A549 (cell line): ENCODE measurements around the gene KCNMA1. TPM values are rescaled to one million over a fixed set of nuclear protein-coding genes. Genes with fewer than 3 reads are reported as not detected.

ENCODE experiments used
- ATAC-seq, 2 experiments: fragments of 200-7000 bp in 1 of 2; fragments of >200 bp in 1 of 2; cut with Nextera tagmentation in 1 of 2; cut with Tn5 transposase in 1 of 2; 3 replicates each; pipeline versions ENCODE4 v1.8.0 to v1.9.1; 2018 to 2020; ENCODE audit warnings: mild to moderate bottlenecking in 1 of 2, moderate library complexity in 1 of 2
- CTCF ChIA-PET: fragments of 300-600 bp; sonication (Branson Sonifier 250); formaldehyde crosslinking; extraction: SDS; loops from one replicate; lab custom pipeline; 2021; ENCODE audit warnings: antibody characterized with exemption, inconsistent platforms; lab: Yijun Ruan, JAX
- POLR2A ChIA-PET: fragments of 350-600 bp; formaldehyde crosslinking; extraction: SDS; loops from one replicate; lab custom pipeline; 2021; ENCODE audit warnings: antibody characterized with exemption, inconsistent platforms; lab: Yijun Ruan, JAX
- DNase-seq, 2 experiments: peaks; one replicate each; pipeline versions ENCODE4 v3.0.0 to v3.0.0-alpha.2; 2011 to 2016; ENCODE audit warnings: low read depth in 1 of 2, low spot score in 1 of 2
- FAIRE-seq: peaks from 2 replicates; lab custom pipeline; 2011; peaks lifted over from hg19 to GRCh38; lab: Jason Lieb, UNC
- H3K27ac ChIP-seq, 2 experiments: fragments of >200 bp; sonication (Bioruptor Twin); formaldehyde crosslinking; 3 replicates each; pipeline ENCODE4 v1.5.1; 2016 to 2017
- H3K4me1 ChIP-seq: fragments of >200 bp; sonication (Bioruptor Twin); formaldehyde crosslinking; 3 replicates; pipeline ENCODE4 v1.6.1; 2016
- H3K4me2 ChIP-seq: fragments of >200 bp; sonication (Bioruptor Twin); formaldehyde crosslinking; 3 replicates; pipeline ENCODE4 v1.6.1; 2016
- H3K4me3 ChIP-seq: fragments of >200 bp; sonication (Bioruptor Twin); formaldehyde crosslinking; 3 replicates; pipeline ENCODE4 v1.5.1; 2016
- H3K9me3 ChIP-seq: fragments of >200 bp; sonication (Bioruptor Twin); formaldehyde crosslinking; 3 replicates; pipeline ENCODE4 v1.6.1; 2016
- CHD4 ChIP-seq: fragments of 200-600 bp; sonication (generic); IDR thresholded peaks from 2 replicates; pipeline ENCODE4 v1.6.1; 2016; ENCODE audit warnings: antibody characterized with exemption, mild to moderate bottlenecking, borderline replicate concordance
- EHMT2 ChIP-seq: fragments of 200-600 bp; sonication (generic); IDR thresholded peaks from 2 replicates; pipeline ENCODE4 v1.6.1; 2016; ENCODE audit warnings: antibody characterized with exemption, low read depth, mild to moderate bottlenecking, moderate library complexity
- GATA3 ChIP-seq: IDR thresholded peaks from 2 replicates; pipeline ENCODE4 v1.6.1; 2012; ENCODE audit warnings: borderline replicate concordance
- HMGXB4 ChIP-seq: fragments of 250-450 bp; sonication (Bioruptor Pico); IDR thresholded peaks from 2 replicates; pipeline ENCODE4 v1.5.0; 2021; ENCODE audit warnings: mild to moderate bottlenecking, moderate library complexity, borderline replicate concordance
- JUNB ChIP-seq: fragments of >200 bp; sonication (Bioruptor Twin); formaldehyde crosslinking; IDR thresholded peaks from 2 replicates; pipeline ENCODE4 v1.6.1; 2016
- MAZ ChIP-seq: fragments of 150-350 bp; IDR thresholded peaks from 2 replicates; pipeline ENCODE4 v1.6.1; 2014; ENCODE audit warnings: antibody characterized with exemption, low read depth, low read length, borderline replicate concordance
- PHF8 ChIP-seq: fragments of 200-600 bp; sonication (generic); IDR thresholded peaks from 2 replicates; pipeline ENCODE4 v1.6.1; 2016; ENCODE audit warnings: low read depth, mild to moderate bottlenecking, antibody characterized with exemption, moderate library complexity, borderline replicate concordance
- RAD21 ChIP-seq, 2 experiments: fragments of >200 bp in 1 of 2; sonication (Bioruptor Twin) in 1 of 2; formaldehyde crosslinking in 1 of 2; IDR thresholded peaks in 1 of 2; conservative IDR thresholded peaks in 1 of 2; 2 replicates in 1 of 2; 3 replicates in 1 of 2; pipeline ENCODE4 v1.6.1; 2012 to 2018; ENCODE audit warnings: inconsistent platforms in 1 of 2
- USF2 ChIP-seq: fragments of 450-650 bp; IDR thresholded peaks from 2 replicates; pipeline ENCODE4 v1.6.1; 2014; ENCODE audit warnings: antibody characterized with exemption
- ZFP36 ChIP-seq: fragments of 450-650 bp; IDR thresholded peaks from 2 replicates; pipeline ENCODE4 v1.6.1; 2014; ENCODE audit warnings: borderline replicate concordance; ENCODE audit not compliant: partially characterized antibody
- WGBS: methylation state at CpG from one replicate; pipeline ENCODE4 v1.1.6; 2017; ENCODE audit errors: missing lambda C conversion rate; 5-methylcytosine and 5-hydroxymethylcytosine counted together
- polyA plus RNA-seq, 4 experiments: library from polyadenylated mRNA; depleted of rRNA in 3 of 4; stranded (reverse); fragments of >200 nt; fragmentation: RNase III in 1 of 4; extraction: RNeasy Plus Mini Kit Qiagen cat#74134 plus additional on column Dnase treatment in 1 of 4; gene quantifications; 2 replicates in 3 of 4; 3 replicates in 1 of 4; pipeline ENCODE4 v1.2.3, GENCODE V29; 2011 to 2017
- TF ChIP-seq, protein P1 (sequence below): IDR thresholded peaks from 2 replicates; pipeline ENCODE4 v1.6.1; 2012; ENCODE audit warnings: low read depth, borderline replicate concordance
- TF ChIP-seq, protein P2 (sequence below): IDR thresholded peaks from 2 replicates; pipeline ENCODE4 v1.6.1; 2012
- TF ChIP-seq, protein P3 (sequence below): fragments of 150-350 bp; IDR thresholded peaks from 2 replicates; pipeline ENCODE4 v1.6.1; 2014; ENCODE audit warnings: low read depth, mild to moderate bottlenecking, low read length

The KCNMA1 gene
- polyA plus RNA-seq, 2 of the 4 experiments (the other 2 are of a cell fraction) = 14.9 to 30.6 TPM

- TF ChIP-seq, protein P1, sequence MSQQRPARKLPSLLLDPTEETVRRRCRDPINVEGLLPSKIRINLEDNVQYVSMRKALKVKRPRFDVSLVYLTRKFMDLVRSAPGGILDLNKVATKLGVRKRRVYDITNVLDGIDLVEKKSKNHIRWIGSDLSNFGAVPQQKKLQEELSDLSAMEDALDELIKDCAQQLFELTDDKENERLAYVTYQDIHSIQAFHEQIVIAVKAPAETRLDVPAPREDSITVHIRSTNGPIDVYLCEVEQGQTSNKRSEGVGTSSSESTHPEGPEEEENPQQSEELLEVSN = no peak
Measured at GRCh38 chr10:77289790-77290189, 347.8 kb downstream of the KCNMA1 start (continued).

DNA sequence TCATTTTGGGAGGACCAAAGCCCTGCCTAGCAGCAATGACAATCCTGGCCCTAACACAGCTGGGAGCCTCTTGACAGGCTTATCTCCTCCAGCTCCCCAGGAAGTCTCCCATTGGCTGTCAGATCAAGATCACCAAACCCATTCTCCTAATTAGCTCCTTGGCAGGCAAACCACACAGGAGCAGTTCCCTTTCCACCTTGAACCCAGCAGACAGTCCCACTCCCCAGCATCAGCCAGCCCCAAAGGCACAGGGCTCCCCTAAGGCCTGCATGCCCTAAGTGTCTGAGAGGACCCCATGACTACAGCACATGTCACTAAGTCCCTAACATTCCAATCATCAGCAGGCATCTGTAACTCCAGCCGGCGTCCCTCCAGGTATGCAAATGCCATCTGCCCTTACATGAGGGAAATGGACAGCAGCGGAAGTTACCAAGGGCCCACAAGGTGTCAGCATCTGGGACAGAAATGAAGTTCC, 348.5 kb downstream of the KCNMA1 start:
- Histone ChIP-seq H3K4me1 (peaks cover 62% of the 10 kb centered on the region), H3K4me2 (no peak overlapping the region), H3K27ac (peak overlapping the region; percentile 2 to 31; a peak in 4 of 6 replicates), H3K4me3 (no peak overlapping the region), H3K9me3 (no peaks in the 10 kb centered on the region)
- POLR2A ChIA-PET = no interaction called here
- no peak for FAIRE-seq
- CTCF ChIA-PET = interaction anchor here (0.8 to 2.2 kb wide), 4 partner anchors 9 to 355 kb away, joined by 3 to 6 read pairs (median 4); no protein-coding TSS in a partner anchor
- no peak for DNase-seq
- WGBS = 90% methylated on average over 3 of the region's 3 CpGs
- no peak for TF ChIP-seq MAZ
- TF ChIP-seq JUNB = no peak
- TF ChIP-seq HMGXB4 (CRISPR knock-in tag) = no peak
- TF ChIP-seq PHF8 = no peak
- no peak for ATAC-seq

- 4% methylated on average over 2 of the region's 2 CpGs for WGBS
- H3K4me3 ChIP-seq = no peak overlapping the region
- ATAC-seq (peak in 1 of 2 experiments; percentile 65; a peak in 3 of 6 replicates), DNase-seq (peak in 1 of 2 experiments; percentile 67), FAIRE-seq (no peak)
- H3K4me2 ChIP-seq = peak overlapping the region; percentile 26
- TF ChIP-seq CHD4 (no peak), ZFP36 (peak; percentile 73), GATA3 (peak; percentile 93), USF2 (no peak), EHMT2 (no peak), RAD21 (conservative IDR thresholded peaks at IDR 0.05 in 1 of 2, IDR thresholded peaks at IDR 0.05 in 1 of 2) (no peak)
- TF ChIP-seq, protein P2, sequence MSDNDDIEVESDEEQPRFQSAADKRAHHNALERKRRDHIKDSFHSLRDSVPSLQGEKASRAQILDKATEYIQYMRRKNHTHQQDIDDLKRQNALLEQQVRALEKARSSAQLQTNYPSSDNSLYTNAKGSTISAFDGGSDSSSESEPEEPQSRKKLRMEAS = peak; percentile 49; the same call in 1 of the 2 replicates
- TF ChIP-seq, protein P3, sequence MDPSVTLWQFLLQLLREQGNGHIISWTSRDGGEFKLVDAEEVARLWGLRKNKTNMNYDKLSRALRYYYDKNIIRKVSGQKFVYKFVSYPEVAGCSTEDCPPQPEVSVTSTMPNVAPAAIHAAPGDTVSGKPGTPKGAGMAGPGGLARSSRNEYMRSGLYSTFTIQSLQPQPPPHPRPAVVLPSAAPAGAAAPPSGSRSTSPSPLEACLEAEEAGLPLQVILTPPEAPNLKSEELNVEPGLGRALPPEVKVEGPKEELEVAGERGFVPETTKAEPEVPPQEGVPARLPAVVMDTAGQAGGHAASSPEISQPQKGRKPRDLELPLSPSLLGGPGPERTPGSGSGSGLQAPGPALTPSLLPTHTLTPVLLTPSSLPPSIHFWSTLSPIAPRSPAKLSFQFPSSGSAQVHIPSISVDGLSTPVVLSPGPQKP = no peak
- H3K4me1 ChIP-seq = peaks cover 54% of the 10 kb centered on the region
- ChIA-PET POLR2A (no interaction called here), CTCF (interaction anchor here (0.8 to 2.2 kb wide), 6 partner anchors 10 to 122 kb away, joined by 3 to 6 read pairs (median 3); no protein-coding TSS in a partner anchor)
- no peaks in the 10 kb centered on the region for H3K9me3 ChIP-seq
- H3K27ac ChIP-seq = peak overlapping the region; percentile 9 to 31; a peak in 3 of 6 replicates
Measured at GRCh38 chr10:77287647-77288120, 349.9 kb downstream of the KCNMA1 start.
